BJ (cell line): Measurements from ENCODE around the gene RNF19B. TPM values are rescaled to one million over a fixed set of nuclear protein-coding genes. Genes with fewer than 3 reads are reported as not detected.

Source experiments
- CTCF ChIA-PET: fragments of 350-600 bp; formaldehyde crosslinking; extraction: SDS; loops from one replicate; lab custom pipeline; 2021; ENCODE audit warnings: antibody characterized with exemption, inconsistent platforms; lab: Yijun Ruan, JAX
- POLR2A ChIA-PET: fragments of 300-600 bp; sonication (Branson Sonifier 250); formaldehyde crosslinking; extraction: SDS; loops from one replicate; lab custom pipeline; 2021; ENCODE audit warnings: antibody characterized with exemption; lab: Charles Lee
- DNase-seq: peaks from one replicate; pipeline ENCODE4 v3.0.0-alpha.2; 2011; ENCODE audit warnings: low read depth
- H3K27me3 ChIP-seq: 2 replicates; pipeline ENCODE4 v1.6.0; 2011; ENCODE audit warnings: low read length; ENCODE audit not compliant: control insufficient read depth, insufficient read depth
- H3K36me3 ChIP-seq: 2 replicates; pipeline ENCODE4 v1.5.1; 2011; ENCODE audit warnings: low read length; ENCODE audit not compliant: control insufficient read depth, insufficient read depth
- H3K4me3 ChIP-seq: 2 replicates; pipeline ENCODE4 v1.5.1; 2011; ENCODE audit warnings: low read depth, mild to moderate bottlenecking, control low read depth, low read length
- CTCF ChIP-seq: IDR thresholded peaks from 2 replicates; pipeline ENCODE4 v1.5.1; 2011; ENCODE audit warnings: low read depth, mild to moderate bottlenecking, control low read depth, inconsistent platforms, low read length, moderate library complexity; ENCODE audit not compliant: insufficient read depth
- polyA plus RNA-seq: library from polyadenylated mRNA; depleted of rRNA; stranded (reverse); fragments of >200 nt; gene quantifications from 2 replicates; pipeline ENCODE4 v1.2.3, GENCODE V29; 2011

Gene RNF19B
- polyA plus RNA-seq, 1 experiment = 8.2 TPM

GRCh38 chr1:32931760-32932159 is 32.8 kb downstream of the RNF19B start:
- TF ChIP-seq CTCF = no peak
- no peak overlapping the region for H3K4me3 ChIP-seq
- no peaks in the 10 kb centered on the region; the same call in 1 of the 2 replicates for H3K27me3 ChIP-seq
- peaks cover 2% of the 10 kb centered on the region for H3K36me3 ChIP-seq
- DNase-seq = no peak
- ChIA-PET POLR2A (no interaction called here), CTCF (interaction anchor here (1.1 to 12.2 kb wide), 4 partner anchors 66 to 153 kb away, joined by 3 to 132 read pairs (median 72); no protein-coding TSS in a partner anchor)

- ChIA-PET POLR2A (no interaction called here), CTCF (interaction anchor here (0.7 to 12.2 kb wide), 3 partner anchors 78 to 157 kb away, joined by 3 to 132 read pairs (median 8); no protein-coding TSS in a partner anchor)
- Histone ChIP-seq H3K27me3 (no peaks in the 10 kb centered on the region; the same call in 1 of the 2 replicates), H3K36me3 (no peaks in the 10 kb centered on the region), H3K4me3 (no peak overlapping the region)
- TF ChIP-seq CTCF = no peak
- no peak for DNase-seq
Observed at GRCh38 chr1:32929366-32929765, 35.2 kb downstream of the RNF19B start.

GRCh38 chr1:32928715-32929114 is 35.9 kb downstream of the RNF19B start:
- H3K4me3 ChIP-seq = no peak overlapping the region
- no peaks in the 10 kb centered on the region; the same call in 1 of the 2 replicates for H3K27me3 ChIP-seq
- POLR2A ChIA-PET = no interaction called here
- H3K36me3 ChIP-seq = no peaks in the 10 kb centered on the region
- TF ChIP-seq CTCF = no peak
- no peak for DNase-seq
- CTCF ChIA-PET = interaction anchor here (0.8 to 12.2 kb wide), 3 partner anchors 79 to 157 kb away, joined by 3 to 132 read pairs (median 8); no protein-coding TSS in a partner anchor

GRCh38 chr1:32928285-32928684 is 36.3 kb downstream of the RNF19B start:
- POLR2A ChIA-PET = no interaction called here

GRCh38 chr1:32927441-32927840 is 37.2 kb downstream of the RNF19B start:
- Histone ChIP-seq H3K36me3 (no peaks in the 10 kb centered on the region), H3K27me3 (no peaks in the 10 kb centered on the region; the same call in 1 of the 2 replicates), H3K4me3 (no peak overlapping the region)
- no peak for TF ChIP-seq CTCF
- POLR2A ChIA-PET = no interaction called here
- no peak for DNase-seq
- CTCF ChIA-PET = interaction anchor here (0.8 to 12.2 kb wide), 3 partner anchors 35 to 159 kb away, joined by 3 to 132 read pairs (median 8); no protein-coding TSS in a partner anchor

More at GRCh38 chr1:32928285-32928684, 36.3 kb downstream of the RNF19B start:
- CTCF ChIA-PET = interaction anchor here (0.8 to 12.2 kb wide), 4 partner anchors 36 to 158 kb away, joined by 3 to 132 read pairs (median 6); no protein-coding TSS in a partner anchor
- Histone ChIP-seq H3K27me3 (no peaks in the 10 kb centered on the region; the same call in 1 of the 2 replicates), H3K4me3 (no peak overlapping the region), H3K36me3 (no peaks in the 10 kb centered on the region)
- DNase-seq = no peak
- no peak for TF ChIP-seq CTCF
